Tibial artery (tissue), 4 donors: ENCODE data around the gene SYCP1.

Source experiments
- DNase-seq, 2 donors: peaks; one replicate each; pipeline ENCODE4 v3.0.0-alpha.2; 2019
- H3K27ac ChIP-seq, 2 donors: fragments of 200-600 bp; sonication (generic) in 1 of 2; 1 replicate in 1 of 2; 2 replicates in 1 of 2; pipeline ENCODE4 v1.5.1; 2018 to 2019; ENCODE audit warnings: mild to moderate bottlenecking in 1 of 2
- H3K27me3 ChIP-seq, 2 donors: fragments of 200-600 bp; sonication (generic) in 1 of 2; one replicate each; pipeline versions ENCODE4 v1.5.1 to v1.6.0; 2016 to 2019
- H3K36me3 ChIP-seq, 3 donors: fragments of 200-600 bp; sonication (generic) in 2 of 3; one replicate each; pipeline ENCODE4 v1.5.1; 2016 to 2019; ENCODE audit warnings: mild to moderate bottlenecking in 2 of 3
- H3K4me1 ChIP-seq, 4 donors: fragments of 200-600 bp; sonication (generic) in 2 of 4; 1 replicate in 3 of 4; 2 replicates in 1 of 4; pipeline ENCODE4 v1.5.1; 2016 to 2019
- H3K4me3 ChIP-seq, 2 donors: fragments of 200-600 bp; sonication (generic) in 1 of 2; 1 replicate in 1 of 2; 2 replicates in 1 of 2; pipeline ENCODE4 v1.5.1; 2018 to 2019; ENCODE audit warnings: mild to moderate bottlenecking in 2 of 2
- H3K9me3 ChIP-seq, 3 donors: fragments of 200-600 bp; sonication (generic) in 1 of 3; one replicate each; pipeline ENCODE4 v1.5.1; 2016 to 2019
- intact Hi-C: fragments of 100-400 bp; cut with DNase I; formaldehyde crosslinking; loops from one replicate; pipeline ENCODE4 v1.15.0; 2023; ENCODE audit warnings: low total_unique reads
- TF ChIP-seq, protein P1 (sequence below), 2 experiments: fragments of 200-600 bp in 1 of 2; fragments of 450-650 bp in 1 of 2; IDR thresholded peaks; one replicate each; pipeline ENCODE4 v1.5.1; 2017 to 2019; ENCODE audit warnings: antibody characterized with exemption in 2 of 2, mild to moderate bottlenecking in 1 of 2, moderate library complexity in 1 of 2

Gene SYCP1

DNA sequence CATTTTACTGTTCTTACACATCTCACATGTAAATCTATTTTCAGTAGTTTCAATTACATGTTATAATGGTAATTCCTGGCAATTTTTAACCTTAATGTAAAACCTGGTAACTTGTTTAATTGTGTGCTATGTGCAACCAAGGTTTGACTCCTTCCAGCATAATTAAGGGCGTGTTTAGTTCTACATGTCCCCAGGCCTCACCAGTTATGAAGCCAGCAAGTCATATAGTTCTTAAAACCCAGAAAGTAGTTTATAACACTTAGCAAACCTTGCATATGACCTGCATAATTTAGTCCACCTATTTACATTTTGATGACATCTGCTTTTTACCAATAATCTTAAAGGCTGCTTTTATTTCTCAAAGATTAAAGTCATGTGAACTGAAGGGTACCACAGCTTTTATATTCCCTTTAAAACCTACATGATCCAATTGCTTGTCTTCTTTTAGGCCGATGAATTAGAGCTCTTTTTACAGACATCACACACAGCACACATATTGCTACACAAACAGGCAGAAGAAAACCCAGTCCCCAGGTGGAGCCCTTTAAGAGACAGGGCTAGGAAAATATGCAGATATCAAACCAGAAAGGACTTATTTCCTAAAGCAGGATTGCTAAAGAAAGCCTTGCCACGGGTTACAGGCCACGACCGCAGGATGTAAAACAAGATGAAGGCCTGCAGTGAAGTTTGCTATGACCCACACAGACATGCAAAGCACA, 23.2 kb upstream of the SYCP1 start:
- TF ChIP-seq, protein P1, sequence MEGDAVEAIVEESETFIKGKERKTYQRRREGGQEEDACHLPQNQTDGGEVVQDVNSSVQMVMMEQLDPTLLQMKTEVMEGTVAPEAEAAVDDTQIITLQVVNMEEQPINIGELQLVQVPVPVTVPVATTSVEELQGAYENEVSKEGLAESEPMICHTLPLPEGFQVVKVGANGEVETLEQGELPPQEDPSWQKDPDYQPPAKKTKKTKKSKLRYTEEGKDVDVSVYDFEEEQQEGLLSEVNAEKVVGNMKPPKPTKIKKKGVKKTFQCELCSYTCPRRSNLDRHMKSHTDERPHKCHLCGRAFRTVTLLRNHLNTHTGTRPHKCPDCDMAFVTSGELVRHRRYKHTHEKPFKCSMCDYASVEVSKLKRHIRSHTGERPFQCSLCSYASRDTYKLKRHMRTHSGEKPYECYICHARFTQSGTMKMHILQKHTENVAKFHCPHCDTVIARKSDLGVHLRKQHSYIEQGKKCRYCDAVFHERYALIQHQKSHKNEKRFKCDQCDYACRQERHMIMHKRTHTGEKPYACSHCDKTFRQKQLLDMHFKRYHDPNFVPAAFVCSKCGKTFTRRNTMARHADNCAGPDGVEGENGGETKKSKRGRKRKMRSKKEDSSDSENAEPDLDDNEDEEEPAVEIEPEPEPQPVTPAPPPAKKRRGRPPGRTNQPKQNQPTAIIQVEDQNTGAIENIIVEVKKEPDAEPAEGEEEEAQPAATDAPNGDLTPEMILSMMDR (IDR thresholded peaks at IDR 0.05): no peak
- H3K4me1 ChIP-seq: no peaks in the 10 kb centered on the region
- H3K9me3 ChIP-seq: no peaks in the 10 kb centered on the region
- no peaks in the 10 kb centered on the region for H3K27me3 ChIP-seq
- no peak for DNase-seq
- H3K36me3 ChIP-seq: no peaks in the 10 kb centered on the region
- no peak overlapping the region for H3K4me3 ChIP-seq
- no peak overlapping the region for H3K27ac ChIP-seq
- intact Hi-C loops: no loop called here

DNA sequence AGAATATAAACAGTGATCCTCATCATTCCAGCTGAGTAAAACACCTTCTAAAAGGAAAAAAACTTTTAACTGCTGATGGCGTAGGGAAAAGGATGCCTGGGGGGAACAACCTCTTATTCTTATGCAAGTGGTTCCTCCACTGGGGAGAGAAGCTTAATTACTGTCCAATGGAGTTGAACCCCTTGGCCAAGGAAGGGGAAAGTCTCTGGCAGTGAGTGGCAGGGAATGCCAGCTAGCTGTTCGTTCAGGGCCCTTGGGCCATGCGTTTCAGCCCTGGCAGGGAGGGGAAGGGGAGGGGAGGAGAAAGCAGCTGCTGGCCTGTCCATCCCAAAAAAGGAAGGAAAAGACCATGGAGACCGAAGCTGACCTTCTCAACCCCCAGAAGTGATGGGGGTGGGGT, 22.6 kb upstream of the SYCP1 start:
- no peak for DNase-seq
- Histone ChIP-seq H3K9me3 (no peaks in the 10 kb centered on the region), H3K27ac (no peak overlapping the region), H3K27me3 (no peaks in the 10 kb centered on the region), H3K4me3 (no peak overlapping the region), H3K4me1 (no peaks in the 10 kb centered on the region), H3K36me3 (no peaks in the 10 kb centered on the region)
- intact Hi-C loops: no loop called here
- TF ChIP-seq, protein P1 (IDR thresholded peaks at IDR 0.05): no peak

DNA sequence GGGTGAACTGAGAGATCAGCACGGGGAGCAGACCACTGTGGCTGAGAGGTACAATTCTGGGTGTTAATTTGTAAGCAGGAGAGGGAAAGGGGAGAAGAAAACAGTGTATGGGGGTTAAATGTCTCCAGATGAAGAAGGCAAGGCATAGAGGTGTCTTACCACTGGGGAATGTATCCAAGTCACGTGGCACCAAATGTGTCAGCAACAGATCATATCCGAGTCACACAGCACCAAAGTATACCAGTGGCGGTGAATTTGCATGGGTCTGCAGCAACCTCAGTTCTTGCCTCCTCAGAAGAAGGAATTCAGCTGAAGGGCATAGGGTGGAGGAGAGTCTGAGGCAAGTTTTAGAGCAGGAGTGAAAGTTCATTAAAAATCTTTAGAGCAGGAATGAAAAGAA, 21.2 kb upstream of the SYCP1 start:
- no peak overlapping the region for H3K4me3 ChIP-seq
- H3K27ac ChIP-seq: no peak overlapping the region

DNA sequence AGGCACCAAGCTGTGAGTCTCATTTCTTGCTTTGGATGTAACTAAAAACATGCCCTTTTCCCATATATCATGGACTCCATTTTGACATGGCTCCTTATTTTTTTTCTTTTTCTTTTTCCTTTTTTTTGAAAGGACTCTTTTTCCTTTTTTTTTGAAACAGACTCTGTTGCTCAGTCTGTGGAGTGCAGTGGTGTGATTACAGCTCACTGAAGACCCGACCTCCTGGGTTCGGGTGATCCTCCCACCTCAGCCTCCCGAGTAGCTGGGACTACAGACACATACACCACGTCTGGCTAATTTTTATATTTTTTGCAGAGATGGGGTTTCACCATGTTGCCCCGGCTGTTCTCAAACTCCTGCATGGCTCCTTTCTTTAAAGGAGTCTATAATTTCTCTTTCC, 10.4 kb upstream of the SYCP1 start:
- no peak for DNase-seq
- no peak overlapping the region for H3K4me3 ChIP-seq
- H3K4me1 ChIP-seq: no peaks in the 10 kb centered on the region
- H3K9me3 ChIP-seq: no peaks in the 10 kb centered on the region
- no peaks in the 10 kb centered on the region for H3K36me3 ChIP-seq
- TF ChIP-seq, protein P1 (IDR thresholded peaks at IDR 0.05): no peak
- H3K27ac ChIP-seq: no peak overlapping the region
- peaks cover 0 to 2% of the 10 kb centered on the region in 2 donors for H3K27me3 ChIP-seq
- intact Hi-C loops: no loop called here

More for the DNA sequence above, 21.2 kb upstream of the SYCP1 start:
- TF ChIP-seq, protein P1 (IDR thresholded peaks at IDR 0.05): no peak
- no peak for DNase-seq
- Histone ChIP-seq H3K9me3 (no peaks in the 10 kb centered on the region), H3K36me3 (no peaks in the 10 kb centered on the region), H3K4me1 (no peaks in the 10 kb centered on the region), H3K27me3 (no peaks in the 10 kb centered on the region)
- intact Hi-C loops: no loop called here

GRCh38 chr1:114853584-114853983, 1.1 kb upstream of the SYCP1 start:
- intact Hi-C loops: no loop called here
- peaks cover 0 to 3% (median 0%) of the 10 kb centered on the region in 4 donors for H3K4me1 ChIP-seq
- H3K4me3 ChIP-seq: no peak overlapping the region
- TF ChIP-seq, protein P1 (IDR thresholded peaks at IDR 0.05): no peak
- no peak overlapping the region for H3K27ac ChIP-seq
- no peak for DNase-seq
- H3K27me3 ChIP-seq: peaks cover 0 to 16% of the 10 kb centered on the region in 2 donors
- no peaks in the 10 kb centered on the region for H3K9me3 ChIP-seq
- H3K36me3 ChIP-seq: no peaks in the 10 kb centered on the region
